ENCODE measurements around the gene CNTN2. TPM values are rescaled to one million over a fixed set of nuclear protein-coding genes. Genes with fewer than 3 reads are reported as not detected.

The CNTN2 gene
- total and polyA plus RNA-seq, 2 of the 8 experiments (the other 6 are each of a cell fraction or from before 2014, with no cell fraction given), result 1.2 to 3.9 TPM

- no peak overlapping the region for H4K8ac ChIP-seq (ENCODE audit: extremely low read depth, insufficient read depth, low read length)
Observed at GRCh38 chr1:205071801-205072200, 28.8 kb downstream of the CNTN2 start.

More at GRCh38 chr1:205071801-205072200, 28.8 kb downstream of the CNTN2 start:
- Histone ChIP-seq H2AFZ (ENCODE audit: low read length) (no peak overlapping the region), H3K9me3 (ENCODE audit: insufficient read depth in 2 of 2, low read depth in 1 of 2, low read length in 1 of 2) (no peaks in the 10 kb centered on the region), H4K20me1 (replicated peaks in 1 of 2; ENCODE audit: control insufficient read depth in 1 of 2, insufficient read depth in 2 of 2, low read length in 2 of 2) (no peaks in the 10 kb centered on the region), H3K23me2 (ENCODE audit: low read depth, low read length) (no peaks in the 10 kb centered on the region), H3K4ac (replicated peaks; ENCODE audit: insufficient read length, low read depth, low read length) (no peak overlapping the region), H2BK12ac (ENCODE audit: low read depth, low read length) (no peak overlapping the region), H3K56ac (replicated peaks; ENCODE audit: insufficient read length, low read depth, low read length) (no peak overlapping the region), H3K4me2 (ENCODE audit: insufficient read depth in 1 of 2, low read depth in 2 of 2, low read length in 2 of 2) (no peak overlapping the region), H3K4me3 (ENCODE audit: extremely low read depth in 1 of 4, insufficient read depth in 2 of 4, low read depth in 3 of 4, low read length in 4 of 4) (no peak overlapping the region), H3K23ac (ENCODE audit: insufficient read length) (no peak overlapping the region), H3K79me2 (ENCODE audit: control insufficient read depth in 1 of 2, insufficient read depth in 2 of 2, low read length in 2 of 2) (no peaks in the 10 kb centered on the region), H3K36me3 (ENCODE audit: control insufficient read depth in 2 of 4, insufficient read depth in 4 of 4, low read length in 3 of 4) (no peaks in the 10 kb centered on the region), H2BK20ac (ENCODE audit: low read length) (no peak overlapping the region), H3K79me1 (ENCODE audit: low read depth, low read length) (no peaks in the 10 kb centered on the region), H2BK5ac (ENCODE audit: low read depth, low read length) (no peak overlapping the region), H2BK15ac (ENCODE audit: low read length) (no peak overlapping the region), H2AK5ac (ENCODE audit: low read depth, low read length) (no peak overlapping the region), H3K27me3 (replicated peaks in 1 of 4; ENCODE audit: control insufficient read depth in 3 of 4, extremely low read depth in 1 of 4, insufficient read depth in 3 of 4, low read length in 3 of 4) (no peaks in the 10 kb centered on the region), H2BK120ac (replicated peaks; ENCODE audit: low read depth, low read length) (no peak overlapping the region), H3K27ac (ENCODE audit: low read depth, low read length) (no peak overlapping the region), H3K4me1 (replicated peaks in 1 of 4; ENCODE audit: control insufficient read depth in 3 of 4, insufficient read depth in 4 of 4, low read length in 3 of 4) (no peaks in the 10 kb centered on the region), H4K5ac (ENCODE audit: insufficient read length, low read depth, low read length) (no peak overlapping the region), H3K9ac (replicated peaks in 1 of 4; ENCODE audit: extremely low read depth in 1 of 4, low read depth in 3 of 4, low read length in 3 of 4) (no peak overlapping the region), H4K91ac (replicated peaks; ENCODE audit: insufficient read length, low read length) (no peak overlapping the region), H3K18ac (ENCODE audit: extremely low read depth, low read length) (no peak overlapping the region), H3K14ac (ENCODE audit: insufficient read length) (no peak overlapping the region)
- TF ChIP-seq JUND (IDR thresholded peaks at IDR 0.05; ENCODE audit: low read length) (no peak), E2F6 (IDR thresholded peaks at IDR 0.05) (no peak), HDAC6 (IDR thresholded peaks at IDR 0.05; ENCODE audit: low read depth, low read length) (no peak), RAD21 (IDR thresholded peaks at IDR 0.05 in 1 of 2, conservative IDR thresholded peaks at IDR 0.05 in 1 of 2; ENCODE audit: low read depth in 2 of 2, low read length in 2 of 2) (no peak), GABPA (IDR thresholded peaks at IDR 0.05; ENCODE audit: borderline replicate concordance, insufficient read depth, low read length) (no peak), POLR2AphosphoS5 (IDR thresholded peaks at IDR 0.05; ENCODE audit: low read depth, low read length) (no peak), ATF3 (IDR thresholded peaks at IDR 0.05; ENCODE audit: insufficient read depth, low read depth, low read length) (no peak), POLR2A (IDR thresholded peaks at IDR 0.05; ENCODE audit: control extremely low read depth in 1 of 2, low read depth in 2 of 2, low read length in 2 of 2) (no peak), KDM5A (IDR thresholded peaks at IDR 0.05; ENCODE audit: low read length) (no peak)
- no peak for DNase-seq (ENCODE audit: low read depth in 1 of 2, low spot score in 2 of 2)
- FAIRE-seq, result no peak
- CTCF ChIA-PET (ENCODE audit: partially characterized antibody), result interaction anchor here (0.6 to 38.9 kb wide), 6 partner anchors 9 to 249 kb away, joined by 3 to 1336 read pairs (median 6); no protein-coding TSS in a partner anchor
- WGBS, 2 experiments (ENCODE audit: extremely low coverage in 1 of 2, insufficient coverage in 1 of 2, insufficient read length in 1 of 2, insufficient replicate concordance in 2 of 2, low coverage in 1 of 2, low lambda C conversion rate in 2 of 2, missing lambda C conversion rate in 1 of 2), result 84% methylated on average over 12 of the region's 12 CpGs; no CpG with 5 or more reads in 1 of the 2 experiments
- POLR2A ChIA-PET (ENCODE audit: partially characterized antibody), result interaction anchor here (0.7 to 1.7 kb wide), 5 partner anchors 10 to 120 kb away, joined by 3 to 4 read pairs (median 3); no protein-coding TSS in a partner anchor

All from H1 (cell line).